Measurements from ENCODE around the gene CACNA2D2.

CACNA2D2 gene

DNA sequence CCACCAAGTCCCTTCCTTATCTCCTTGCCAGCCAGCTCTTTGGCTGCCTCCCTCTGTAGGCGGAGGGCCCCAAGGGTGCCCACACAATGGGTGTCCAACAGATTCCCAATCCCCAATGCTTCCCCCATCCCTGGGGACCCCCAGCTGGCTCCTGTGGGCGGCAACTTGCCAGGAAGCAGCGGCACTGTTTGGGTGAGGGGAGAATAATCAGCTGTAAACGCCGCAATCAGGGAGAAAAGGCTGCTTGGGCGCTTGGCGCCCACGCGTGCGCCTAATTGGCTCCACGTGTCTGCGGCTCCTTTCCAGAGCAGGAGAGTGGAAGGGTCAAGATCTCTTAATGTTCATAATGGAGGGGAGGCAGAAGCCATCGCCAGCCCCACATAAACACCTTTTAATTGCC, 76.2 kb downstream of the CACNA2D2 start:
- DNase-seq (ENCODE audit: low read depth), result no peak

DNA sequence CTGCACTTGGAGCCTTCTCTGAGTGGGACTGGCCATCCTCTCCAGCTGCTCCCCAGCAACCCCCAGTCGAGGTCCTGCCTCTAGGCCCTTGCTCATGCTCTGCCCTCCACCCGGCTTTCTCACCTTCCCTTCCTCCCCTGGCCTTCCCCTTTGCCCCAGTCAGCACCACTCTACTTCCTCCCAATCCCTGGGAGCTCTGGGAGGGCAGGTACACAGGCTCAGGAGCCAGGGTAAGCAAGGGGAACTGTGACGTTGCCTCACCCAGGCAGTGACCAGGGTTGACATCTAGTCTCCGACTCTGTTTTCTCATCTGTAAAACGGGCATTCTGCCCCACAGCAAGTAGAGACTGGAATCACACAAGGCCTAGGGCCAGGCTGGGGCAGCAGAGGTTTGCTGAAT, 77.5 kb downstream of the CACNA2D2 start:
- no peak for DNase-seq (ENCODE audit: low read depth)

DNA sequence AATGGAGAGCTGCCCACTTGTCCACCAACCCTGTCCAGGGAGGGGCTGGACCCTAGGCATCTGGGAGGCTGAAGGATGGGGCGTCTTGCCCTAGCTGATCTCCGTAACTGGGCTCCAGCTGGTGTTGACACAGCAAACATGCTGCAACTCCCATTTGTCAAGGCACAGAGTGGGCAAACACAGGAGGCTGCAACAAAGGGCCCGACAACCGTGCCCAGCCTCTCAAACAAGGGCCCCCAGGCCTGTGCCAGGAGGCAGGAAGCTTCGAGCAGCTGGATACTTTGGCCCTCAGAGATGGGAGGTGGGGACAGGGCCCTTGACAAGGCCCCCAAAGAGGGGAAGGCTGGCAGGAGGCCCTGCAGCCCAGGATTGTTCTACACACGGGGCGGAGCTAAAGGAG, 79.9 kb downstream of the CACNA2D2 start:
- DNase-seq (ENCODE audit: low read depth), result no peak

DNA sequence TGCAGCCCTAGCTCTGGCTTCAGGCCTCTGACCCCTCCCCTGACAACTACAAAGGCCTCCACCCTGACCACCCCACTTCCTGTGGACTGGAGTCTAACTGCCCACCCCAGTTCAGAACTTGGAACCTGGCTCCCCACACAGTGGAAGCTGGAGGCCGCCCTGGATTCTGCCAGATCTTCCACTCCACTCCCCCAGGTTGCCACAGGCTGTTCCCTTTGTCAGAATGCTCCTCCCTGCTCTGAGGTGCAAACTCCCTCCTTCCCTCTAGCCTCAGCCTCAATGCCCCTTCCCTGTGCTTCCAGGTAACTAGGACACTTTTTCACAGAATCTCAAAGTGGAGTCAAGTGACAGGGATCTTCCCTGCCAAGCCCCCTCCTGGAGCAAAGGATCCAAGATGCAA, 81.3 kb downstream of the CACNA2D2 start:
- DNase-seq (ENCODE audit: low read depth), result no peak

DNA sequence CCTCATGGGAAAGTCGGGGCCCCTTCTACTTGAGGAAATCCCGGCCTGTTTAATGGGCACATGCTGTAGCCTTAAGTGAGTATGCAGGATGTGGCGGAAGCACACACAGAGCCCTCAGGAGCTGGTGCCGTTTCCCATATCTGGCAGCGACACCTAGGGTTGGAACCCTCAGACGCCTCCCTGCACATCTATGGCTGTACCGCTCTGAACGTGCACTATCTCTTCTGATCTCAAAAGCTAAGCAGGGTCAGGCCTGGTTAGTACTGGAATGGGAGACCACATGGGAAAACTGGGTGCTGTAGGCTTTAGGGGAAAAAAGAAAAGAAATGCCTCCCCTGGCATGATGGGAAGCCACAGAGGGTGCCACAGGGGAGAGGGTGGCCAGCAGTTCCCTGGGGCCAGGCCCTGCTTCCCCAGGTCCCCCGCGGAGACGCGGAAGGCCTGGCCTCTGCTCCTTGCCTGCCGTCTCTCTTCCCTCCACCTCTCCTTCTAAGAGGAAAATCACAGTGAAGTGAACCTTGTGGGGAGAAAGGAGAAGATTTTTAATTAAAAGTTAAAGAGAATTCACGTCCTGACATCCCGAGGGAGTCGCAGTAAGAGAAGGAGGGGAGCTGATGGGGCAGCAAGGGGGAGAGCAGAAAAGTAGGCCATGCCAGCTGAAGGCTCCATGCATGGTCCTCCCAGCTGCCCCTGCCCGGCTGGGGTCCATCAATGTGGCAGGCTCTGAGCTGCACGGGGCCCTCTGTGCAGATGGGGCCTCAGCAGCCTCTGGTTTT, 83.7 kb downstream of the CACNA2D2 start:
- no peak for DNase-seq (ENCODE audit: low read depth)

DNA sequence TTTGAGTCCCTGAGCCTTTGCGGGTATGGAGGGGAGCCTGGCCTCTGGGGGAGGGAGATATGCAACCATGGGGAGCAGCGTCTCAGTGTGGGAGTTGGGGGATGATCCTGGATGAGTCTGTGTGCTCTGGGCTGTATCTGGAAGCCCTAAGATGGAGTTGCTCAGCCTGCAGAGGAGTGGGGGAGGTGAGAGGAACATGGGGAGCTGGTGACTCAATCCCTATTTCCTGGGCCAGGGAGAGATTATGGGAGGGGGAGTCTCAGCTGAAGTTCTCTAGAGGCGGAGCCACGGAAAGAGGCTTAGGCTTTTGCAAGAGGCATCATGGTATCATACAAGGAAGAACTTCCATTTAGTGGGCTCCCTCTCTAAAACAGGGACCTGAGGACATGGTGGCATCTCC, 84.6 kb downstream of the CACNA2D2 start:
- DNase-seq (ENCODE audit: low read depth), result no peak

DNA sequence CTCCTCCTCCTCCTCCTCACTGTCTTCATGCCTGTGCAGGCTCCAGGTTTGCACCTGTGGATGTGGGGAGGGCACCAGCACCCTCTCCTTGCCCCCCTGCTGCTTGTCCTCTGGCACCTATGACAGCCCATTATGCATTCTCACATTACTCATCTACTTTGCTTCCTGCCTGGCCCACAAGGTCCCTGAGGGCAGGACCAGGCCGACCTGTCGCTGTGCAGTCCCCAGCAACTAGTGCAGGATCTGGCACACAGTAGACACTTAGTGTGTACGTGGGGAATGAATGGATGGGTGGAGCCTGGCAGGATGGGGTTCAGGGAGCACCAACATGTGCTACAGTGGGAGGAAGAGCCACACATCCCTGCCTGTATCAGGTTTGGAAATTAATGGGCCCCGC, 85.8 kb downstream of the CACNA2D2 start:
- no peak for DNase-seq (ENCODE audit: low read depth)

DNA sequence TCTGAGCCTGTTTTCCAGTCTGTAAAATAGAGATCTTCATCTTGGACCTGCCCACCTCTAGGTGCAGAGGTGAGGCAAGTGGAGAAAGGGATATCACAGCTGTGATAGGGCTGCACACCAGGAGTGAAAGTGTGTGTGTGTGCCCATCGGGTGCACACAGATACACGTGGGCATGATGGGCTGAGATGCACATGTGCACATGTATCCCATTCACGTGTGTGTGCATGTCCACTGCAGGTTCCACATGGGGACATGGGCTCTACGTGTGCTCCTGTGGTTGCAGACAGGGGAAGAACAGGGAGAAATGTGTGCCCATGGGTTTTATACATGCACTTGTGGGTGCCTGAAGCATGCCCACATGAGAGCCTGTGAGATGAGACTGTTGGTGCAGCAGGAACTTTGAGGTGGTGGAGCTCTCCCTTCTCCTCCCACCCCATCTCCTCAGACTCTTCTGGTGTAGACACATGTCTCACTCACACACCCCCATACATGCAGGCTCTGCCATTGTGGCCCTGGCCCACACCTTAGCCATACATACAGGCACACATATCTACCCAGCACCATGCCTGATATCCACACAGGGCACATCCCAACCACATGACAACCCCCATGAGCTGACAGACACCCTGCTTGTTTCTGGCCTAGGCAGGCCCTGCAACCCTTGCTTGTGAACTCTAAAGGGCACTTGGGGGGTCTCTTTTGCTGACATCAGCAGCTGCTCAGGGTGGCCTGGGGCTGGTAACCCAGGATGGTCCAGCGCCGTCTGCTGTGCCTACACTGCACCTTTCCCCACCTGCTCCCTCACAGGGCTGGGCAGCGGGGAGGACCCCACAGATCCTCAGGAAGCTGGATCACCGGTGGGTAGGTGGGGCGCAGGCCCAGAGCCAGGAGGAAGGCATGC, 86.4 kb downstream of the CACNA2D2 start:
- DNase-seq (ENCODE audit: low read depth), result no peak

DNA sequence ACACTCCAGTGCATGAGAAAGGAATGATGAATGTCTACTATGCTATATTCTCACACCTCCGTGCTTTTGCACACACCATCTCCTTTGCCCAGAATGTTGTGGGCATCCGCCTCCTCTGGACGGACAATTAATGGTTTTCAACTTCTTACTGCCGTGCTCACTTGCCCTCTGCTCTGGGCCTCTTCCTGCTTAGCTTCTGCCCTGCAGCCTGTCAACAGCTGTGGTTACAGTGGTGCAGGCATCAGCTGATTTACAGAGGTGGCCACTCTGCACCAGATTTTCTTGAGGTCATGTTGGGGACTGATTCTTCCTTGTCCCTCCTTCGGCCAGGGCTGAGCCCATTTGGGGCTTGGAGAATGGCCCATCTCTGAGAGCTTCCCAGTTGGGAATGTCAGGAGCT, 87.6 kb downstream of the CACNA2D2 start:
- no peak for DNase-seq (ENCODE audit: low read depth)

DNA sequence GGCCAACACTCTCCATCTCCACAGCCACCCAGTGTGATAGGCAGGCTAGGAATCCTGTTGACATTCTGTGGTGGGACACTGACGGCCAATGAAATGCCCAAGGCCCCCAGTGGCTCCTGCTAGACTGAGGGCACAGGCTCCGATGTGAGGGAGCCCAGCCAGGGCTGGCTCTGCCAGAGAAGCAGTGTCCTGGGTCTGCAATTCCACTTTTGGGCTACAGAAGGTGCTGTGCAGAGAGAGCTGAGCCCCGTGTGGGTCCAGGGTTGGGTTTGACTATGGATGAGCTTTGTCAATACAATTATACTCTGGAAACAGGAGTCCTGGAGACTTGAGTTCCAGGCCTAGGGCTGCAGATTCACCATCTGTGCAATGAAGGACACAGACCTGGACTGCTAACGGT, 88.4 kb downstream of the CACNA2D2 start:
- no peak for DNase-seq (ENCODE audit: low read depth)

DNA sequence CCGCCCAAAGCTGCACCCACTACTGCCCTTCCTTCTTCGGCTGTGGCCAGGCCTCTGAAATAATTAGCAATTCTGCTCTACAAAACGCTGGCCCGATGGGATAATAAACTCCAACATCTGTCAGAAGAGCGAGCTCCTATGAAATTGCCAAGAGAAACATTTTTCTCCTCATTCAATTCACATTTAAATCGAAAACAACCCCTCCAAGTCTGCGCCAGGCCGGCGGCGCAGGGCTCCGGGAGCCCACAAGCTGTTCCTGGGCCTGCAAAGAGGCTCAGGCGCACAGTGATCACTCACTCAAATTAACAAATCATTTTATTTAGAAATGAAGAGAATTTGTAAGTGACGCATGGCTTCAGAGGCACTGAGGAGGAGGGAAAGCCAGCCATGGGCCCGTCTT, 88.8 kb downstream of the CACNA2D2 start:
- DNase-seq (ENCODE audit: low read depth), result no peak

DNA sequence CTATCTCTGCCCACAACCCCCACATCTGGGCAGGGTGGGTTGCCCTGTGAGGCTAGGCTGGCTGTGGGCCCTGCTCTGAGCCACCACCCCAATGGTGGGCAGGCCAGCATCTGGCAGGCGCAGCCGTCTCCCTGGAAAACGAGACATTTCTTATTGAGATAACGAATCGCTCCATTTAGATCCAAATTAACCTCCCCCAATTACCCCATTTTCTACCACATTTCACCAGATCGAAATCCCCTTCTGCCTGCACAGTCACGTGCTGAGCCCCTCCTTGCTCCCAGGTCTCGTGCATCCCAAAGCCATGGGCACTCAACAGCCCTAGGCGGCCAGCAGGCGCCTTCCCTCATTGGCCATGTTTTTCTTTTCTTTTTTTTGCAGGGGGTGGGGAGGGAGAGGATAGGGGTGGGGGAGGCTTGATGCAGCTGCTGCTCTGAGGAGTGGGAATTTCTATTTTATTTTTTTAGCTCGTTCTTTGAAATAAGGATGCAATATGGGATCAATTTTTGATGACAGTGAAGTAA, 91.1 kb downstream of the CACNA2D2 start:
- DNase-seq (ENCODE audit: low read depth), result no peak

DNA sequence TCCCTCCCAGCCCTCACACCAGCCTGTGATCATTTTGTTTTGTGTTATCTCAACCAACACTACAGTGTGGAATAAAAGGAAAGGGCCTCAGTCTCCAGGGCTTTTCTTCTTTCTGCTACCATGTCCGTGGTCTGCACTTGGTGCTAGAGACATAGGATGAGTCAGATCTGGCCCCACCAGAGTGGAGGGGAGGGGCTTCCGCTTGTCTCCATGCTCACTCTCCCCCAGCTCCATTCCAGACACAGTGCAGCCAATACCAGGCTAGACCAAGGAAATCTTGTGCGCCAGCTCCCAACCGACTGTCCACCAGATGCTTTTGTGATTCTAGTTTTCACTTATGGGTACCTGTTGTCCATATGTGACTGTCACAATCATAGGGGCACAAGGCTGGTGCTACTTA, 92.2 kb downstream of the CACNA2D2 start:
- DNase-seq (ENCODE audit: low read depth), result no peak

DNA sequence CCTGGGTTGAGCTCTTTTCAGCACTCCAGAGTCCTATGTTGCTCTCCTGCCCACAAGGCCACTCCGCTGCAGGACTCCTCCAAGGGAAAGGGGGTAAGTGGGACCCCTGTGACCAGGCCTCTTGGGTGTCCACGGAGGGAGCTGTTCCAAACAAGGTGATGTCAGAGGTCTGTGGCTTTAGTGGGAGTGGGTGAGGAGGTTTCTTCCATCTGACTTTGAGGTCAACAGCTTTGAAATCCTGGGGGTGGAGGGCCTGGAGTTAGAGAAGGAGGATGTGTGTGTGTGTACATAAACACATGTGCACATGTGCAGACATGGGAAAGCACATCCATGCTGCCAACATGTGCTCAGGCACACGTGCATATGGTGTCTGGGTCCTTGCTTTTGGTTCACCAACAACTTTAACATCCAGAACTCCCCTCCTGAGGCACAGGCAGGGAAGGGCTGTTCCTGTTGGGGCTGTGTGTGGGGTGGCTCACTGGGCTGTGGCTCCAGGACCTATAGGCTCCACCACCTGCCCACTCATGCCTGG, 92.8 kb downstream of the CACNA2D2 start:
- DNase-seq (ENCODE audit: low read depth), result no peak

DNA sequence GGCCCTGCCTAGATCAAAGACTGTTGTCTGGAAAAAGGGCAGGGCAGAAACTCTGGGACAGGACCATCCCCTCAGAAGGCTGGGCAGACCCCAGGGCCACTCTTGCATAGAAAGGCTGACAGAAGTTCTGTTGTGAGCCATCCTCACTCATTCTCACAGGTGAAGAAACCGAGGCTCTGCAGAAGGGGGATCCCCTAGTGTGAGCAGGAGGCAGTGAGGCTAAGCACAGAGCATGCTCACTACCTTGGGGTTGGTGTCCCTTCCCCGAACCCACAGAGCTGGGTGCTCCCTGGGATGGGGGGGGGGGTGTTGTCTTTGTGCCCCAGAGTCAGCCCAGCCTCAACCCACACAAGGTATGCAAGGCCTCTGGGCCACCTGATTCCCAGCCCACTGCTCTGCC, 93.2 kb downstream of the CACNA2D2 start:
- no peak for DNase-seq (ENCODE audit: low read depth)

DNA sequence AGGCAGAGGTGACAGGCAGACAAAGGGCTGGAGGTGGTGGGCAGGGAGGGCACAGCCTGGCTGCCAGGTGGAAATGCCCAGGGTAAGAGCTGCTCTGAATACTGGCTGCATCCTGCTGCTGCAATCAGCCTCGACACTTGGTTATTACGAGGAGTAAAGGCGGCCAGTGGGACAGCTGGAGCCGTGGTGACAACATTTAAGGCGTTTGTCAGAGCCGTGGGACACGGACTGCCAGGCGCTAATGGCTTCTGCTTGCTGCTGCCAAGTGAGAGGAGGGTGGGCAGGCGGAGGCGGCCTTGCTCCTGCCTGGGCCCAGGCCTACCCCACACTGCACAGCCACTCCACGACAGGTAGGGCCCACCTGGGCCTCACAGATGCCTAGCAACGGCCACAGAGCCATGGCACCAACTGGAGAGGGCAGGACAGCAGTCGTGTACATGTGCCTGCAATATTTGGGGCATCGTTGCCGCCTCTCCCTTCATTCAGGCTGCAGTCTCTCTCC, 94.9 kb downstream of the CACNA2D2 start:
- DNase-seq (ENCODE audit: low read depth), result no peak

DNA sequence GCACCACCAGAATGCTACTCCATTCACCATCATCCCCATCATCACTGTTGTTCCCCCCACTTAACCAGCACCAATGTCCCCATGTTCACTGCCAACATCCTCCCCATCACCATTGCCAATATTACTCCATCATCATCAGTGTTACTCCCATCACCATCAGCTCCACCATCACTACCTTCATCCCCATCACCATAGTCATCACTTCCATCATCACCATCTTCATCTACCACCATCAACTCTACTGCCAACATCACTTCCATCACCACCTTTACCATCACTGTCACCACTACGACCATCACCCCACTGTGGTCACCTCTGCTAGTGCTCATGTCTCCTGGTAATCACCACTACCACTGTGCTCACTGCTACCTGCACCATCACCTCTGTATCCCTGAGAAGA, 96.9 kb downstream of the CACNA2D2 start:
- no peak for DNase-seq (ENCODE audit: low read depth)

DNA sequence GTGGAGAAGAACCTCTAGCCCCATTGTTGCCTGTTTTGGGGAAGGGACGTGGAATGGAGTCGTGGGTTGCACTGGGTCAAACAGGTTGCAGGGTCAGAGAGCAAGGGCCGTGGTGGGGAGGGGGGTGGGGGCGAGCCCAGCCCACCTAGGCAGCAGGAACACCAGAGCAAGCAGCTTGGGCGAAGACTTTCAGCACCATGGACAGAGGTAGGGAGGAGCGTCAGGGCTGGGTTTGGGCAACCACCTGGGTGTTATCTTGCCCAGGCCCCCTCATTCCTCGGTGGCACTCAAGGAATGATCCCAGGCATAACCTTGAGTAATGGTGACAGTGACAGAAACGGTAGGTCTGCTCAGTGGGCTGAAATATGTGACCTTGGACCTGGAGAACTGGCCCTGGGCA, 98.2 kb downstream of the CACNA2D2 start:
- DNase-seq (ENCODE audit: low read depth), result no peak

DNA sequence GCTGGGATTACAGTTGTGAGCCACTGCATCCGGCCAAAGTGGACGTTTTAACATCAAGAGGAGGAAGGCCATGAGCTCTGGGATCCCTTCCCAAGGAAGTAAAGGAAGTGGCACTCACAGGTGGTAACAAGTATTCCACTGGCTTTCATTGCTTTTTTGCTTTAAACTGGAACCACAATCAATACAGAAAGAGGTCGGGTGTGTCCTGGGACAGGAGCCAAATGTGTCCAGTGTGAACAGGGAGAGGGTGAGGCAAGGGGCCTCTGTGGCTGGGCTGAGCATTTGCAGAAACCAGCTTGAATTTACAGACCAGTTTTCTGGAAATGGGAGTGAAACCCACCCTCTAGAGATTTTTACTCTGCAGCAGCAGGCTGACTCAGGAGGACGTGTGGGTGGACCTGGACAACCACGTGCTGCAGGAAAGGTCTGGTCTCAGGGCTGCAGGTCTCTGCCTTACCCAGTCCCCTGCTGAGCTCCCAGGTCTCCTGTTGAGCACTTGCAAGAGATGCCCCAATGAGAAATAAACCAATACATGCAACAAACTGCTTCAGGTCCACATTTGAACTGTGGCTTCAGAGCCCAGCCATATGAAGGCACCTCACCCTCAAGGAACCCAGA, 101.3 kb downstream of the CACNA2D2 start:
- no peak for DNase-seq (ENCODE audit: low read depth)

DNA sequence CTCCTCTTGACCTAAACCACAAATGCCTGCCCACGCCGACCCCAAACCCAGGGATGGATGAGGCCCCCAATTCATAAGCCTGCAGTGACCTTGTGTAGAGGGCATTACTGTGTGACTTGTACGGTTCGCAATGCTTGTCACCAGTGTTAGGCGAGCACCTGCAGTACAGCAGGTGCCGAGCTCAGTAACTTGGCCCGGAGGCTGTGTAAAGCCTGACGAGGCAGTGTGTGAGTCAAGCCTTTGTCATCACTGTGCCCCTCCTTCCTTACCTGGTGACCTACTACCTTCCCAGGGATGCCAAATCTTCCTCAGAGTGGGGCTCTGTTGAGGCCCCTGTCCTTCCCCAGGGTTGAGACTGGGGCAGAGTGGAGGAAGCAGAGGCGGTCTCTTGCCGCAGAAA, 106.9 kb downstream of the CACNA2D2 start:
- DNase-seq (ENCODE audit: low read depth), result no peak

DNA sequence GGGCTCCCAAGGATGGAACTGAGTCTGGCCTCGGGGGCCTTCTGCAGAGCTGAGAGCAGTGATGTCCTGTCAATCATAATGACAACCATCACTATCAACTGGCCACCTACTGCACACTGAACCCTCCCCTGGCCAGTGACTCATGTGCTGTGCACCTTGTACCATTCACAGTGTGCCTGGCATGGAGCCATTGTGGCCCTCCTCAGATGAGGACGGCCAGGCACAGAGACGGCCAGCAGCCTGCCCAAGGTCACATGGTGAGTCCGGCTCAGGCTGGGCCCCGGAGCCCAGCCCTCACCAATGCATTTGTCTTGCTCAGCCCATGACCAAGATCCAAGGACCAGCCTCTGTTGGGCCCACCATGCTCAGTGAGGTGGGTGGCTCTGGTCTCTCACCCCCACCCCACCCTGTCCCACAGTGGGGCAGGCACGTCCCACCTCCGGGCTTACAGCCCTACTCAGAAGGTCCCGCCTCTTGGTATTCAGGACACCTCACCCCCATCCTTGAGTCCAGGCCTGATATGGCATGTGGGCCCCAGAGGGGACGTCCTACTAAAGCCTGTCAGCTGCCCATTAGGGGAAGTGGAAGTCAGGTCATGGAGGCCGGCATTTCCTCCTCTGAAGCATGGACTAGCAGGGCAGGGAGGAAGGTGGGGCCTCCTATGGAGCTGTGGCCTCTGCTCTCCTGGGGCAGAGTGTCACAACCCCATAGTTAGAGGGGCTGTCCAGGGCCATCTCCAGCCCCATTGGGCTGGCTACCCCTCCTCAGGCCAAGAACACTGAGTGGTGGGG, 108.2 kb downstream of the CACNA2D2 start:
- no peak for DNase-seq (ENCODE audit: low read depth)

Measured in fibroblast of gingiva (primary cell).